GM12864 (cell line): ENCODE results near the gene RNF135.
"Not testable (repeated sequence)": the region's sequence is repeated elsewhere in the genome, so short reads cannot be mapped to it uniquely, and the experiment has no call there.

ENCODE experiments used
- DNase-seq: peaks from one replicate; pipeline ENCODE4 v3.0.0-alpha.2; 2011; ENCODE audit warnings: low read depth
- H3K4me3 ChIP-seq: 2 replicates; pipeline ENCODE4 v1.5.1; 2011; ENCODE audit warnings: mild to moderate bottlenecking, low read depth, low read length, control low read depth
- CTCF ChIP-seq: IDR thresholded peaks from 2 replicates; pipeline ENCODE4 v1.5.1; 2011; ENCODE audit warnings: low read depth, mild to moderate bottlenecking, moderate library complexity, low read length, control low read depth, inconsistent platforms; ENCODE audit errors: missing control alignments

Gene RNF135

DNA sequence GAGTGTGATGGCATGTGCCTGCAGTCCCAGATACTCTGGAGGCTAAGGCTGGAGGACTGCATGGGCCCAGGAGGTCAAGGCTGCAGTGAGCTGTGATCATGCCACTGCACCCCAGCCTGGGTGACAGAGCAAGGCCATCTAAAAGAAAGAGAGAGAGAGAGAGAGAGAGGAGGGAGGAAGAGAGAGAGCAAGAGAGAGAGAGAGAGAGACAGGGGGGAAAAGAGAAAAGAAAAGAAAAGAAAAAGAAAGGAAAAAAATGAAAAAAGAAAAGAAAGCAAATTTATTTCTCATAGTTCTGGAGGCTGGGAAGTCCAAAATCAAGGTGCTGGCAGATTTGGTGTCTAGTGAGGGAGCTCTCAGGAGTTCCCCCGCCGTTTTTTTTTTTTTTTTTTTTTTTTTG lies 33.3 kb downstream of the RNF135 start:
- H3K4me3 ChIP-seq = no peak overlapping the region
- no peak for TF ChIP-seq CTCF
- no peak for DNase-seq

DNA sequence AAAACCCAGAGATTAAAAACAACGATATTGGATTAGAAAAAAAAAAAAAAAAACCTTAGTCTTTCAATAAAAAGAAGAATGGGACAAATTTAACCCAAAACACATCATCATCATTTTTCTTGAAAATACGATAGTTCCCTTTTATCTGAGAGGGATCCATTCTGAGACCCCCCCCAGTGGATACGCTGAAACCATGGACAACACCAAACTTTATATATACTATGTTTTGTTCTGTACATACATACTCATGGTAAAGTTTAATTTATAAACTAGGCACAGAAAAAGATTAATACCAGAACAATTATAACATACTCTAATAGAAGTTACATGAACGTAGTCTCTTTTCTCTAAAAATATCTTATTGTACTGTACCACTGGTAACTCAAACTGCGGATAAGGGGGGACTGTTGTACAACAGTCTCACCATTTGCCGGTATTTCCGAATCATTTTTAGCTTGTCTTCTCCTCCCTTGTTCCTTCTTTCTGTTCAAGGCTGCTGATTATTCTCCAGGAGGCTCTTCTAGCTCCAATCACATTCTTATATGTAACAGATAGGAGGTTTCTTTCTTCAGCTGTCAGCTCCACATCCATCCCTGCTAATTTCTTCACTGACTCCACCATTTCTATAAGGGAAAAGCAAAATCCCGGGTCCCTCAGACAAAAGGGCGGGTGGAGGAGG lies 37.0 kb downstream of the RNF135 start:
- TF ChIP-seq CTCF = no peak
- H3K4me3 ChIP-seq = peak overlapping the region; percentile 86
- DNase-seq = no peak

DNA sequence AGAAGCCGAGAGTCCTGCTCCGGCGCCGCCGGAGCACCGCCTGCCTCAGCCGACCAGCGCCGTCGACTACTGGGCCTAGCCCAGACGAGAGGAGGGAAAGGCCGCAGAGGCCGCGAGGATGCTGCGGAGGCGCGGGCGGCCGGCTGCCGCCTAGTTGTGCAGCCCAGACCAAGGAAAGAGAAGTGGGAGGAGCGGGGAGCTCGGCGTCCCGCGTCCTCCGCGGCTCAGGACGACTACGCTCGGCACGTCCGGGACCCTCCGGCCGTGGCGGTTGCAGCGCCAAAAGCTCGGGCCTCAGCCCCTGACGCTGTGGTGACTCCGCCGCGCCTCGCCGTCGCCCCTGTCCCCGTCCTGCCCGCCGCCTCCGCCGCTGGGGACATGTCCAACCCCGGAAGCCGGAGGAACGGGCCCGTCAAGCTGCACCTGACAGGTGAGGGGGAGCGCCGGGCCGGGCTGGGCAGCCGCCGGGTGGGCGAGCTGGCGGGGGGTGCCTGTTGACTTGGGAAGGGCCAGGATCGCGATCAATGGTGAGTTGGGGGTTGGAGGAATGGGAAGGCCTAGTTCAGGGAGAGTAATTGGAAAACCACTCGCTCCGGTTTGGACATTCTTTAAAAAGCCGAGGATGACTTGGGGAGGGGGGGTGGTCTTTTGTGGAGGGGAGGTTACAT lies 37.7 kb downstream of the RNF135 start:
- peak overlapping the region; percentile 86 for H3K4me3 ChIP-seq
- TF ChIP-seq CTCF = no peak
- peak; percentile 24 for DNase-seq

DNA sequence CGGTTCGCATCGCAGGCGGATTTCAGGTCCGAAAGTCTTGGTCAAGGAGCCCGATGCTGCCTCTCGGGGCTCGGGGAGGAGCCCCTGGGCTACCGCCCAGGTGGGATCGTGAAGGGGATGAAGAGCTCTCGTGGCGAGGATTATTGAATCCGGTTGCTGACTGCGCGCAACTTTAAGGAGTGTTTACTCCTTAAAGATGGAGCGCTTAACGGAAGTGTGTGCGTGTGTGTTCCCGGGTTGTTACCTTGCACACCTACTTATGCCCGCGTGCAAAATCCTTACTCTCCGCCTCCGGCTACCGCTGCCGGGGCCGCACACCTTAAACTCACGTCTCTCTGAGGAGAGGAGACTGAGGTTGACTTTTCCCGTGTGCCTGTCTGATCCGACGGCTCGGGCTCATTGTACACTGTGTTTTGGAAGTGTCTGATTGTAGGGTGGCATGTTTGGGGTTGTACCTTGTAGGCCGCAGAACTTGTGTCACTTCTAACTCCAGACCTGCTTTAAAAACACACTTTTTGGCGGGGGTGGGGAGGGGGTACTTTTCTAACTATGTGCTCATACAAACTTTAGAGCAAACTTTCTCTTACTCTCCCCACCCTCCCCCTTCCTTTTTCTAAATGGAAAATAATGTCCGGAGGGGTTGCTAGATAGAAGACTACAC lies 38.3 kb downstream of the RNF135 start:
- not testable (repeated sequence) for DNase-seq
- peak overlapping the region; percentile 86 for H3K4me3 ChIP-seq

GRCh38 chr17:31010014-31010413 lies 39.2 kb downstream of the RNF135 start:
- not testable (repeated sequence) for DNase-seq

DNA sequence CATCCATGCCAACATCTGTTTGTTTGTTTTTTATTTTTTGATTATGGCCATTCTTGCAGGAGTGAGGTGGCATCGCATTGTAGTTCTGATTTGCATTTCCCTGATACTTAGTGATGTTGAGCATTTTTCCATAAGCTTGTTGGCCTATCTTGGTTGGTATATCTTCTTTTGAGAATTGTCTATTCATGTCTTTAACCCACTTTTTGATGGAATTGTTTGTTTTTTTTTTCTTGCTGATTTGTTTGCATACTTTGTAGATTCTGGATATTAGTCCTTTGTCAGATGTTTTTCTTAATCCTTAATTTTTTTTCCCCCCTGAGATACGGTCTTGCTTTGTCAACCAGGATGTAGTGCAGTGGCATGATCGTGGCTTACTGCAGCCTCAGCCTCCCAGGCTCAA lies 43.0 kb downstream of the RNF135 start:
- no peak for DNase-seq
- TF ChIP-seq CTCF = no peak
- H3K4me3 ChIP-seq = no peak overlapping the region

More at GRCh38 chr17:31010014-31010413, 39.2 kb downstream of the RNF135 start:
- H3K4me3 ChIP-seq = not testable (repeated sequence)

GRCh38 chr17:31015639-31016038 lies 44.8 kb downstream of the RNF135 start:
- DNase-seq = no peak
- TF ChIP-seq CTCF = no peak
- H3K4me3 ChIP-seq = no peak overlapping the region

DNA sequence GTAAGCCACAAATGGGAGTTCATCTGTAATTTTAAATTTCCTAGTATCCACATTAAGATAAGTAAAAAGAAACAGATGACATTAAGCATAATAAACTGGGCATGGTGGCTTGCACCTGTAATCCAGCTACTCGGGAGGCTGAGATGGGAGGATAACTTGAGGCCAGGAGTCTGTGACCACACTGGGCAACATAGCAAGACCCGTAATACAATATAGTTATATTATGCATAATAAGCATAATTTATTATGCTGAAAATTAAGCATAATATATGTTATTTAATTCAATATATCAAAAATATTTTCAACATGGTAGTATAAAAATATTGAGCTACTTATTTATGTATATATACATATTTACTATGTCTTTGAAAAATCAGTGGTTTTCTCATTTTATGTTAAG lies 48.2 kb downstream of the RNF135 start:
- H3K4me3 ChIP-seq = no peak overlapping the region
- DNase-seq = no peak
- no peak for TF ChIP-seq CTCF

DNA sequence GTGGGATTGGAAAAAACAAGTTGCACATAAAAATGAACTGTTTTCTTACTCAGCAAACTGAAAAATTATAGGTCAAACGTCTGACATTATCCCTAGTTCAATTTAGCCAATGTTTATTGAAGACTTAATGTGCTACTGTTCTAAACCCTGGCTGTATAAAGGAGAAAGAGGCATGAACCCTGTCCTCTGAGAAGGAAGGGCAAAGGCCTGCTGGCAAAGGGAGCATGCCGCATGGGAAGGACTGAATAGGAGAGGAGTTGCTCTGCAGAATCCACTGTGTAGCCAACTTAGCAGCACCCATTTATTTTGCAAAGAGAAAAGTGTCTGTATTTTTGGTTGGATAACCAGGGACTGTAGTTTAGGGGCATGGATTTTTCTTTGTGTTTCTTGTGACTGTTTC lies 52.3 kb downstream of the RNF135 start:
- H3K4me3 ChIP-seq, DNase-seq: not testable (repeated sequence)
